KOPT-K1 (cell line): ENCODE results near the gene MYH7.

Source experiments
- H3K27ac ChIP-seq: fragments of 200-600 bp; sonication (generic); 2 replicates; pipeline ENCODE4 v1.5.1; 2016; ENCODE audit warnings: antibody characterized with exemption, mild to moderate bottlenecking, low read depth, low read length; ENCODE audit not compliant: poor library complexity, severe bottlenecking
- H3K36me3 ChIP-seq: fragments of 200-600 bp; sonication (generic); 2 replicates; pipeline ENCODE4 v1.5.1; 2017; ENCODE audit warnings: antibody characterized with exemption, mild to moderate bottlenecking, low read length, moderate library complexity; ENCODE audit not compliant: insufficient read depth
- H3K9me3 ChIP-seq: fragments of 200-600 bp; sonication (generic); 2 replicates; pipeline ENCODE4 v1.5.1; 2017; ENCODE audit warnings: antibody characterized with exemption, low read length, mild to moderate bottlenecking; ENCODE audit not compliant: insufficient read depth, poor library complexity, severe bottlenecking

The MYH7 gene

DNA sequence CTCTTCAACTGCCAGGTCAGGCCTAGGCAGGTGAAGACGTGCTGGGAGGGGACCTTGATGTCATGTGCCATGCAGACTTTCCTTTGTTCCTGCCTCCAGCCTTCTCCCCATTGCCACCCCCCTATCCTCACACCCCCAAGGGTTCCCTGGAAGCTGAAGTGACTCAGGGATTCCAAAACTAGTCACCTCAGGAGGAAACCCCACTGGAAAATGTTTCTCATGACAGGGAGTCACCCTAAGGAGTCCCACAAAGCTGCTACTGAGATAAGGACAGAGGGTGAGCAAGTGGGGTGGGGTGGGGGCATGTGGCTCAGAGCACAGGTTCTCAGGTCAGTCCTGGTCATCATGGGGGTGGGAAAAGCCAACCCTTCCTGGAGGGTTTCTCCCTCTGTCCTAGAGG lies 65.2 kb downstream of the MYH7 start:
- no peaks in the 10 kb centered on the region for H3K36me3 ChIP-seq
- H3K27ac ChIP-seq = no peak overlapping the region
- no peaks in the 10 kb centered on the region for H3K9me3 ChIP-seq

DNA sequence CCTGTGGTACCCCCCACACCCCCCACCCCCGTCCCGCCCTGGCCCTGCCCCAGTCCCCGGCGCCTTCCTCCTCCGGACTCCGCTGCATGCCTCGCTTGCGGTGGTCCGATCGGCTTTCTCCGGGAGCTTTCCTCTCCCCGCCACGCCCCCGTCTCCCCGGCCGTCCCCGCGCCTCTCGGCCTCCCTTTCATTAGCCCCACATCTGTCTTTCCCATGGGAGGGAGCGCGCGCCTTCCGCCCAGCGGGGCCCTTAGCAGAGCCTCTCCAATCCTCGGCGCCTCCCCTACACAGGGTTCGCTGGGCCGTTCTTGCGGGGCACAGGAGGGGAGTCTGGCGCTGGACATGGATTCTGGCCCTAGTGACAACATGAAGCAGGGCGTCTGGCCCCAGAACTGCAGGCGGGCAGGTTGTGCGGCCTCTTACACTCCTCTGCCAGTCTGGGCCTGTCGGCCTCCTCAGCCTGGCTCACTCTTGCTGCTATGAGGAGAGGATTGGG lies 69.0 kb downstream of the MYH7 start:
- H3K9me3 ChIP-seq = no peaks in the 10 kb centered on the region
- no peak overlapping the region for H3K27ac ChIP-seq
- no peaks in the 10 kb centered on the region for H3K36me3 ChIP-seq

DNA sequence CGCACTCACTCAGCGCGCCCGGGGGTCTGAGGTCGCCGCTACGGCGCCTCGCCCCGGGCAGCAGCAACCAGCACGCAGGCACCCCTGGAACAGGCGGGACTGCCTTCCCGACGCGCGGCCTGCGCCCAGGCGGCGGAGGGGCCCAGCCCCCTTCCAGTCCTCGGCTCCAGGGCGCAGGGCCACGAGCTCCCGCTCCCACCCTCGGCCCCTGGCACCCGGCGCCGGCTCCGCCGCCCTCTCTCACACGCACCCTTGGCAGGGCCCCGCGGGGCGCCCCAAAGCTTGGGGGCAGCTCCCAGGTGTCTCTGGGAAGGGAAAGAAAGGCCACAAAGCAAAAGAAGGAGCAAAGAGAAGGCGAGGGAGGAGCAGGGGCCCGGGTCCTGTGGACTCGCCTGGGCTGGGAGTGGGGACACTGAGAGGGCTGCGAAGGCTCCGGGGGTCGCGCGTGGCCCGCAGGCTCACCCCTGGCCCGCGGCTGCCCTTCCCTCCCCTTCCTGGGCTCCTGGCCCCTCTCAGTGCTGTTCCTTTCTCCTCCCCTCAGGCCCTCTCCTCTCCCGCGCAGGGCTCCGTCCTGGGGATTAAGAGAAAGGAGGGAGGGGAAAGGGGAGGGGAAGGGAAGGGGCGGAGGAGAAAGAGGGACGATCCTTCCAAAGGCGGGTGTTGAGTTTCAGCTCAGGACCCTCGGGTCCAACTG lies 69.6 kb downstream of the MYH7 start:
- H3K27ac ChIP-seq = no peak overlapping the region
- no peaks in the 10 kb centered on the region for H3K9me3 ChIP-seq
- H3K36me3 ChIP-seq = no peaks in the 10 kb centered on the region

DNA sequence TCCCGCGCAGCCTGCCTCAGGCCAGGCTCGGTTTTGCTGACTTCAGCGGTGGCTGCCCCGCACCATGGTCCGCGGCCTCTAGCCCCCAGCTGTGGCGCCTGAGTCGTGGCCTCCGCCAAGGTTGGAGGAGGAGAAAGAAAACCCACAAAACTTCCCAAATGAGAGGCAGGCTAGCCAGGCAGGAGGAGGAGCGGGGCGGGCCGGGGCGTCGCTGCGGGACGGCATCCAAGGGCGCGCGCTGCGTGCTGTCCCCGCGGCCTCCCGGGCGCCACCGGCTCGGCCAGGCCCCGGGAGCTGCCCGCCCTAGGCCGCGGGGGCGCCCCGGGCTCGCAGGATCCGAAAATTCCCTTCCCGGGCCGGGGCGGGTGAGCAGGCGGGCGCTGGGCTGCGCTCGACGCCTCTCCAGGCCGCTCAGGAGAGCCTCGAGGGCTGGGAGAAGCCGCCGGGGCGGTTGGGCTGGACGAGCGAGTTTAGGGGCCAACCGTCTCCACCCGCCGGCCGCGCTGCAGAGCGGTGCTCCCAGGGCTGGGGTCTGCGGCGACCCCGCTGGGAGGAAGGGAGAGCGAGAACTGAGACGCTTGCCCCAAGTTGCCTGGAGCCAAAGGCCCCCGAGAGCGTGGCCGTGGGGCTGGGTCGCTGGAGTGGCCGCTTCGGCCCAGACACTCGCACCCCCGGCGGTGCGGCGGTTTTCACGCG lies 70.3 kb downstream of the MYH7 start, which contains the start of gene EFS:
EFS (minus strand) TSS at position 137 of the 696 bp plus-strand sequence. CDS start 147 bp downstream, outside the sequence.
- no peaks in the 10 kb centered on the region for H3K9me3 ChIP-seq
- no peaks in the 10 kb centered on the region for H3K36me3 ChIP-seq
- no peak within 1 kb of the TSS for H3K27ac ChIP-seq

DNA sequence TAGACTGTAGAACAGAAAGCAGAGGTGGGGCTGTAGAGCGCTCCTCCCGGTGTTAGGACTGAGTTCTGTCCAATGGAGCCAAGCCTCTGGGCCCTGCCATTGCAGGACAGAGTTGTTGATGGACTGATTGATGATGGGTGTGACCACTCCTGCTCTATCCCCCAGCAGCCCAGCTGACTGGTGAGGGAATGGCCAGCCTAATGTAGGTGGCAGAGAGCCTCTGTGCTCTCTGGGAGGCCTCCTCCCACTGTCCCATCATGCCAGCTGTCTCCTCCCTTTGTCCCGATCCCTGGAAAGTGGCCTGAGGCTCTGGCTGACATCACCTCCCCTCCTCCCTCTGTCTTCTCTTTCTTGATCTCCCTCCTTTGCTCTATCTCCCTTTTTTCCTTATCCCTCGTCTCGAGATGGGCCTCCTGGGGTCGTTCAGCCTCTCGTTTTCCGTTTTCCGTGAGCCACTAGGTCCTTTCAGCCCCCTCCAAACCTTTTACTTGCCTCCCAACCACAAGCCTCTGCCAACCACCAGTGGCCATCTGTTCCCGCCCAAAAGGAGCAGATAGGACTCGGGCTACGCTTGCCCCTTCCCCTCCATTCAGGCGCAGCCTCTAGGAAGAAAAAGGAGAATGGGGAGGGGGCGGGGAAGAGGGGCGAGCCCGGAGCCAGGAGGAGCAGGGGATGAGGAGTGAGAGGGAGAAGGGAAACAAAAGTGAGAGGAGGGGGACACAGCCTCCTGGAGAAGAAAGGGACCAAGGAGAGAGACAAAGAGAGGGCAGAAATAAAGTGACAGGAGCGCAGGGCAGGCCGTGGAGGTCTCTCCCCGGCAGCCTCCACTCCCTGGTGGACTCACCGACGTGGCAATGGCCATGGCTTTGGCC lies 71.1 kb downstream of the MYH7 start:
- no peaks in the 10 kb centered on the region for H3K36me3 ChIP-seq
- H3K27ac ChIP-seq = no peak overlapping the region
- H3K9me3 ChIP-seq = no peaks in the 10 kb centered on the region
